H54 (cell line): ENCODE results near the gene AXIN1.

Experiments used
- DNase-seq: peaks from one replicate; pipeline ENCODE4 v3.0.0; 2011; ENCODE audit warnings: low spot score, mixed read lengths; ENCODE audit not compliant: insufficient read length
- FAIRE-seq: peaks from 3 replicates; lab custom pipeline; 2011; peaks lifted over from hg19 to GRCh38; lab: Jason Lieb, UNC
- POLR2A ChIP-seq: IDR thresholded peaks from 2 replicates; pipeline ENCODE4 v1.6.1; 2011; ENCODE audit warnings: low read depth, mild to moderate bottlenecking, low read length

Gene AXIN1

GRCh38 chr16:377419-377951, 25.0 kb upstream of the AXIN1 start:
- no peak for TF ChIP-seq POLR2A
- FAIRE-seq, result no peak
- DNase-seq, result no peak

DNA sequence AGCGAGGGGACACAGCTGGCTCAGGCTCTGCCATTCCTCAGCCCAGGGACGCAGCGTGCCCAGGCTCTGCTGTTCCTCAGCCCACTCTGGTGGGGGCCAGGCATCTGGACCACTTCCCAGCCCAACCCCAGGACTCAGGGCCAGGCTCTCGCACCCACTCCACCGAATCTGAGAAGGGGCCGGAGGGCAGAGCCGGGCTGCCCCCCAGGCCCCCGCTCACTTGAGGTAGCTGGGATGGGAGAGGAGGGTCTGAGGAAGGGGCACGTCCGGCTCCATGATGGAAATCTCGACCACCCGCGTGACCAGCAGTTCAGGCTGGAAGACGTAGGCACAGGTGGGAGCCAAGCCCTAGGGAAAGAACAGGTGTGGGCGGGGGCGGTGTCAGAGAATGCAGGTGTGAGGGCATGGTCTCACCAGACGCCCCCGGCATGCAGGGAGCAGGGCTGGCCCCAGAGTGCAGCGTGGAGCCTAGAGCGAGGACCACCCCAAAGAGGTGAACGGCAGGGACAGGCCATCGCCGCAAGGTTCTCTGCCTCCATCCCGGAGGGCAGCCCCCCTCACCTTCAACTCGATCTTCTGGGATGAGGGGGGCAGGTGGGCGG, 24.4 kb upstream of the AXIN1 start:
- no peak for DNase-seq
- no peak for TF ChIP-seq POLR2A
- FAIRE-seq, result no peak

GRCh38 chr16:375927-376816, 23.6 kb upstream of the AXIN1 start:
- no peak for DNase-seq
- FAIRE-seq, result no peak
- TF ChIP-seq POLR2A, result no peak

GRCh38 chr16:375212-375611, 22.7 kb upstream of the AXIN1 start:
- no peak for TF ChIP-seq POLR2A
- no peak for FAIRE-seq

GRCh38 chr16:374616-374926, 22.0 kb upstream of the AXIN1 start:
- FAIRE-seq (no peak), DNase-seq (no peak)
- no peak for TF ChIP-seq POLR2A

More at GRCh38 chr16:375212-375611, 22.7 kb upstream of the AXIN1 start:
- DNase-seq, result no peak

- DNase-seq (no peak), FAIRE-seq (no peak)
- no peak for TF ChIP-seq POLR2A
Measured at GRCh38 chr16:373848-374615, 21.5 kb upstream of the AXIN1 start.

DNA sequence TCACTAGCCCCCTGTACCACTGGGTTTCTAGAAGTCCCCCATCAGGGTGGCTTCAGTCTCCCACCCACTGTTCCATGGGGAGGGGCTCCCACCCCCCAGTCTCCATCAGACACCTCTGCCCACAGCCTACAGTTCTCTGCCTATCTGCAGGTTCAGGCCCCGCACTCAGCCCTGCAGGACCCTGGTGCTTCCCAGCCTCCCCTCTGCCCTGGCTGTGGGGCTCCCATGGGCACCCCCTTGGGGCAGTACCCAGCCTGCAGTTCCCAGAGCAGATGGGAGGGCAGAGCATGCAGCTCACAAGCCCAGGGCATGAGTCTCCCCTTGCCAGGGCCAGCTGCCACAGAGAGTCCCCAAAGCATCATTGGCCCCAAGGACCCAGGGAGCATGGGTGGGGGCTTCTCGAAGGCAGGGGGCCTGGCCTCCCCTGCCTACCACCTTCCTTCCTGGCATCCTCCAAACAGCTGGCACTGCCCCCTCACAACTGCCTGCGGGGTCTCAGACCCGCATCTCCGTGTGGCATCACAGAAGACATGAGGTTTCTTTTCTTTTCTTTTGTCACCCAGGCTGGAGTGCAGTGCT, 20.6 kb upstream of the AXIN1 start:
- FAIRE-seq (no peak), DNase-seq (no peak)
- no peak for TF ChIP-seq POLR2A

DNA sequence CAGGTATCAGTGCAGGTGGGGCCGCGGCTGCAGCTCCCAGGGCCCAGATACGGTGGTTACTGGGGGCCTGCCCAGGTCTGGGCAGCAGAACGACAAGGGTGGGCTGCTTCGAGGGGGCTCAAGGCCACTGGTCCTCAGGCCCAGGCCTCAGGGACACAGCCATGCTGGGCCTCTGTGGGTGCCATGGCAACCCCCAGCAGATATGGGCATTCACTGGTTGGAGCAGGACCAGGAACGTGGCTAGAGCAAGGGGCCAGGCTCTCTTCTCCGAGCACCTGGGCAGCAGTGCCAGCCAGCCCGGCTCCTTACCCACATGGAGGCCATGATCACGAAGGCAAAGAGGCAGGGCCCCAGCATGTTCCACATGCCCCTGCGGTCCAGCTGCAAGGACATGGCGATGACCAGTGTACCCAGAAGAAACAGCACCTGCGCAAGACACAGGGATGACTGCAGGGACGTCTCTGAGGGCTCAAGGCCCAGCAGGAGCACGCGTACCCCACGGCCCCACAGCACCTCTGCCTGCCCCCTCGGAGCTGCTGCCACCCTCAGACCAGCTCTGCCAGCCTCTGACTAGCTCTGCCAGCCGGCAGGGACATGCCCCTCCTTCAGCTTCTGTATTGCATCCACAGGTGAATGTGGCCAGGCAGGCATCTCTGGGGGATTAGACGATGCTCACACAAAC, 19.9 kb upstream of the AXIN1 start:
- DNase-seq, result no peak
- FAIRE-seq, result no peak
- TF ChIP-seq POLR2A, result no peak

GRCh38 chr16:371515-372301, 19.2 kb upstream of the AXIN1 start:
- DNase-seq (no peak), FAIRE-seq (no peak)
- no peak for TF ChIP-seq POLR2A

GRCh38 chr16:370979-371514, 18.5 kb upstream of the AXIN1 start:
- no peak for FAIRE-seq

GRCh38 chr16:370443-370842, 17.9 kb upstream of the AXIN1 start, which contains the start of gene MRPL28:
MRPL28 (minus strand) TSS chr16:370538; CDS start chr16:370218, 320 bp downstream.
- FAIRE-seq (peak; percentile 23), DNase-seq (peak; percentile 92)
- 0 out of 2 replicates have a peak, but pooled peaks have one; percentile 10 for TF ChIP-seq POLR2A

More at GRCh38 chr16:370979-371514, 18.5 kb upstream of the AXIN1 start:
- TF ChIP-seq POLR2A, result no peak
- no peak for DNase-seq
